ENCODE data around the gene PTPRN2. TPM values are rescaled to one million over a fixed set of nuclear protein-coding genes. Genes with fewer than 3 reads are reported as not detected.

PTPRN2 gene
- total RNA-seq, 4 donors from 2014 or later = 6.6 to 10.7 (median 8.2) TPM

- no peaks in the 10 kb centered on the region for H3K36me3 ChIP-seq
- DNase-seq (ENCODE audit: low spot score in 2 of 2) = no peak
- no peaks in the 10 kb centered on the region for H3K4me1 ChIP-seq
- no peak overlapping the region for H3K4me3 ChIP-seq
- no peaks in the 10 kb centered on the region for H3K27me3 ChIP-seq
- peaks cover 0 to 7% (median 0%) of the 10 kb centered on the region in 4 donors for H3K9me3 ChIP-seq
- no peak overlapping the region for H3K27ac ChIP-seq
- TF ChIP-seq CTCF (IDR thresholded peaks at IDR 0.05) = no peak
- TF ChIP-seq POLR2A (IDR thresholded peaks at IDR 0.05) = no peak
- no peak for TF ChIP-seq EP300 (IDR thresholded peaks at IDR 0.05)
- 67 to 68% methylated on average over 13 to 17 of the region's 18 CpGs for WGBS, 2 donors
Observed at GRCh38 chr7:157752832-157753291, 834.8 kb downstream of the PTPRN2 start.

- WGBS, 2 donors = 81 to 86% methylated on average over 25 to 26 of the region's 27 CpGs
- H3K36me3 ChIP-seq = no peaks in the 10 kb centered on the region
- TF ChIP-seq POLR2A (IDR thresholded peaks at IDR 0.05) (no peak), CTCF (IDR thresholded peaks at IDR 0.05) (no peak), EP300 (IDR thresholded peaks at IDR 0.05) (no peak)
- H3K27me3 ChIP-seq = no peaks in the 10 kb centered on the region
- H3K27ac ChIP-seq = no peak overlapping the region
- no peak for DNase-seq (ENCODE audit: low spot score in 2 of 2)
- H3K4me3 ChIP-seq = no peak overlapping the region
- H3K9me3 ChIP-seq = peaks cover 0 to 2% (median 0%) of the 10 kb centered on the region in 4 donors
- H3K4me1 ChIP-seq = no peaks in the 10 kb centered on the region
Observed at GRCh38 chr7:157751951-157752673, 835.5 kb downstream of the PTPRN2 start.

DNA sequence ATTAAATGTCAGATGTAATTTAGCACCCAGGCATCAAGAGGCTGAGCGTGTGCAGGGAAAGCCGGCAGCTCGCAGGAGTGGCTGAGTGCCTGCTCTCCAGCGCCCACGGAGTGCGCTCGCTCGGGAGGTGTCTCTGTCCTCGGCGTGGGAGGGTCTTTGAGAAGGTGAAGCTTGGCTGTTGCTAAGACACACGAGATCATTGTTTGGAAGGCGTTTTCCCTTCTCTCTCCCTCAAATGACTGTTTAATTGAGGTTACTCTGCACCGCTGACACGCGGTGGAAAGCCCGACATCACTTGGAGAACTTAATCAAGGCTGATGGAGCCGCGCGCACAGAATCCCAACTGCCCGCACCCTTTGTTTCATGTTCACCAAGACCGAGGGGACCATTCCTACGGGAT, 836.2 kb downstream of the PTPRN2 start:
- WGBS, 2 donors = 71 to 82% methylated on average over 22 of the region's 22 CpGs
- H3K27me3 ChIP-seq = no peaks in the 10 kb centered on the region
- DNase-seq (ENCODE audit: low spot score in 2 of 2) = no peak

DNA sequence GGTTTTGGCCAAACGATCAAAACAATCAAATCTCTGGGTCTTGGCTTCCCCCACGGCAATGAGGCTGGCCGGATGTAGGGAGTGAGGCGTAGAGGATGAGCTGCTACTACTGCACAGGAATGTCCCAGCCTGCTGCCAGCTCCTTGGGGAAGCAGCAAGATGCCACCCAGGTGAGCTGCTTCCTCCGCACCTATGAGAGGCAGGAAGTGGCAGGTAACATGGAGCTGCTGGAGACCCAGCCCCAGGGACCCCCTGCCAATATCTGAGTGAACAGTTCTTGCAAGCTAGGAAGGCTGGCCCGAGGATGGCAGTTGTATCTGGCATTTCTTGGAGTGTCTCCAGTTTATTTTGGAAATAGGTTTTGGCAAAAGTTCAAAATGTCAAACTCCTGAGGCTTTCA, 837.3 kb downstream of the PTPRN2 start:
- Histone ChIP-seq H3K9me3 (no peaks in the 10 kb centered on the region), H3K4me1 (no peaks in the 10 kb centered on the region), H3K4me3 (no peak overlapping the region), H3K27ac (no peak overlapping the region), H3K27me3 (no peaks in the 10 kb centered on the region), H3K36me3 (no peaks in the 10 kb centered on the region)
- TF ChIP-seq CTCF (IDR thresholded peaks at IDR 0.05) (no peak), POLR2A (IDR thresholded peaks at IDR 0.05) (no peak), EP300 (IDR thresholded peaks at IDR 0.05) (no peak)
- WGBS, 2 donors = 71 to 78% methylated on average over 6 of the region's 6 CpGs
- DNase-seq (ENCODE audit: low spot score in 2 of 2) = no peak

More for the DNA sequence above, 836.2 kb downstream of the PTPRN2 start:
- TF ChIP-seq EP300 (IDR thresholded peaks at IDR 0.05) (no peak), CTCF (IDR thresholded peaks at IDR 0.05) (no peak), POLR2A (IDR thresholded peaks at IDR 0.05) (no peak)
- H3K36me3 ChIP-seq = no peaks in the 10 kb centered on the region
- no peak overlapping the region for H3K4me3 ChIP-seq
- H3K27ac ChIP-seq = no peak overlapping the region
- H3K9me3 ChIP-seq = no peaks in the 10 kb centered on the region
- no peaks in the 10 kb centered on the region for H3K4me1 ChIP-seq
